ENCODE data around the gene CALN1.

CALN1 gene

DNA sequence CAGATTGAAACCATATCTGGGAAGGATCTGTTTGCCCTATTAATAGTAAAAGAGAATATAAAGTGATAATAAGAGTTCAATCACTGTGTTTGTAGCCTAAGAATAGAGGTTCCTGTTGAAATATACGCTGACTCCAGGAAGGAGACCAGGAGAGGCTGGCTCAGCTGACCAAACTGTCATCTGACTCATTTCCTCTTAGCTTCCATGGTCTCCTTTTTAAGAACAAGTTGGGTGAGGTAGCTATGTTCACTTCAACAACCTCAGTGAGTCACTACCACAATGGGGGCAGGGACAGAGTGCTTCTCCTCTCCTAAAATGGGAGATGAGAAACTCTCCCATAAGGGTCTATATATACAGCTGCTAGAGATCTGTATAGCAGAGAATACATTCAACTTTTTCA, 543.3 kb downstream of the CALN1 start:
- Histone ChIP-seq H3K36me3 (no peaks in the 10 kb centered on the region), H3K9me3 (no peaks in the 10 kb centered on the region), H3K4me2 (peak overlapping the region; percentile 55), H3K27ac (0 out of 2 replicates have a peak overlapping the region, but pooled peaks have one; percentile 10), H4K20me1 (no peaks in the 10 kb centered on the region), H3K27me3 (no peaks in the 10 kb centered on the region), H3K4me1 (peaks cover 43% of the 10 kb centered on the region), H3K9ac (no peak overlapping the region), H3K4me3 (no peak overlapping the region)
- TF ChIP-seq Cebpa-rat (IDR thresholded peaks at IDR 0.05) = no peak

GRCh38 chr7:71867626-71868025, 544.5 kb downstream of the CALN1 start:
- H3K9me3 ChIP-seq = no peaks in the 10 kb centered on the region
- H3K4me3 ChIP-seq = no peak overlapping the region
- H4K20me1 ChIP-seq = no peaks in the 10 kb centered on the region
- no peaks in the 10 kb centered on the region for H3K36me3 ChIP-seq
- H3K27ac ChIP-seq = no peak overlapping the region
- peaks cover 43% of the 10 kb centered on the region for H3K4me1 ChIP-seq
- TF ChIP-seq Cebpa-rat (IDR thresholded peaks at IDR 0.05) = no peak
- H3K9ac ChIP-seq = no peak overlapping the region
- peak overlapping the region; percentile 69 for H3K4me2 ChIP-seq
- no peaks in the 10 kb centered on the region for H3K27me3 ChIP-seq

GRCh38 chr7:71865172-71865571, 547.0 kb downstream of the CALN1 start:
- Histone ChIP-seq H3K4me1 (peaks cover 34% of the 10 kb centered on the region), H3K4me2 (no peak overlapping the region), H3K4me3 (no peak overlapping the region), H3K9ac (no peak overlapping the region), H3K27me3 (no peaks in the 10 kb centered on the region), H3K27ac (no peak overlapping the region), H3K9me3 (no peaks in the 10 kb centered on the region), H4K20me1 (no peaks in the 10 kb centered on the region), H3K36me3 (no peaks in the 10 kb centered on the region)
- TF ChIP-seq Cebpa-rat (IDR thresholded peaks at IDR 0.05) = no peak

GRCh38 chr7:71864130-71864529, 548.0 kb downstream of the CALN1 start:
- H3K4me2 ChIP-seq = no peak overlapping the region
- no peaks in the 10 kb centered on the region for H3K27me3 ChIP-seq
- no peak overlapping the region for H3K4me3 ChIP-seq
- no peaks in the 10 kb centered on the region for H4K20me1 ChIP-seq
- no peak for TF ChIP-seq Cebpa-rat (IDR thresholded peaks at IDR 0.05)
- H3K9ac ChIP-seq = no peak overlapping the region
- H3K9me3 ChIP-seq = no peaks in the 10 kb centered on the region
- no peaks in the 10 kb centered on the region for H3K36me3 ChIP-seq
- no peak overlapping the region for H3K27ac ChIP-seq
- peaks cover 32% of the 10 kb centered on the region for H3K4me1 ChIP-seq

DNA sequence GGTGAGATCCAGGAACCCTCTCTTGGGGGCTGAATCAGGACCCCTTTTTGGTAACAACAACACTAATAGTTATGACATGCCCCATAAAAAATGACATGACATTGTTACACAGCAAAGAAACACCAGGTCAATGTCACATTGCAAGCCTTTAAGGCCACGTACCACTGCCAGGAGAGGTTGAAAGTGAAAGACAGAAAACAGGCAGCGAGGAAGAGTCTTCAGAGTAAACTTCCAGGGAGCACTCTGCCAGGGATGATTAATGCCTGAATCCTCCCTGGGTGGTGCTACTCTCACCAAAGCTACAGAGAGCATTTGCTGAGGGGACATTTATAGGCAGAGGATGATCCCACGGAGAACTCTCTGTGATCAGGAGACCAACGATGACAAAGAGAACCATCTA, 551.6 kb downstream of the CALN1 start:
- no peak overlapping the region for H3K9ac ChIP-seq
- no peaks in the 10 kb centered on the region for H3K27me3 ChIP-seq
- H4K20me1 ChIP-seq = no peaks in the 10 kb centered on the region
- H3K4me1 ChIP-seq = 0 out of 2 replicates have a peak, but pooled peaks cover 4% of the 10 kb centered on the region
- no peaks in the 10 kb centered on the region for H3K36me3 ChIP-seq
- no peak overlapping the region for H3K27ac ChIP-seq
- H3K4me2 ChIP-seq = no peak overlapping the region
- H3K4me3 ChIP-seq = no peak overlapping the region
- no peaks in the 10 kb centered on the region for H3K9me3 ChIP-seq
- TF ChIP-seq Cebpa-rat (IDR thresholded peaks at IDR 0.05) = no peak

GRCh38 chr7:71857338-71857737, 554.8 kb downstream of the CALN1 start:
- Histone ChIP-seq H3K36me3 (no peaks in the 10 kb centered on the region), H3K9ac (no peak overlapping the region), H3K27ac (no peak overlapping the region), H3K9me3 (no peaks in the 10 kb centered on the region), H3K27me3 (no peaks in the 10 kb centered on the region), H4K20me1 (no peaks in the 10 kb centered on the region), H3K4me1 (no peaks in the 10 kb centered on the region), H3K4me3 (no peak overlapping the region), H3K4me2 (no peak overlapping the region)
- no peak for TF ChIP-seq Cebpa-rat (IDR thresholded peaks at IDR 0.05)

GRCh38 chr7:71854546-71855397, 557.4 kb downstream of the CALN1 start:
- H3K36me3 ChIP-seq = no peaks in the 10 kb centered on the region
- no peak overlapping the region for H3K27ac ChIP-seq
- no peaks in the 10 kb centered on the region for H3K27me3 ChIP-seq
- no peak overlapping the region for H3K4me2 ChIP-seq
- H3K4me3 ChIP-seq = no peak overlapping the region
- H4K20me1 ChIP-seq = no peaks in the 10 kb centered on the region
- no peaks in the 10 kb centered on the region for H3K9me3 ChIP-seq
- no peak overlapping the region for H3K9ac ChIP-seq
- no peak for TF ChIP-seq Cebpa-rat (IDR thresholded peaks at IDR 0.05)
- no peaks in the 10 kb centered on the region for H3K4me1 ChIP-seq

DNA sequence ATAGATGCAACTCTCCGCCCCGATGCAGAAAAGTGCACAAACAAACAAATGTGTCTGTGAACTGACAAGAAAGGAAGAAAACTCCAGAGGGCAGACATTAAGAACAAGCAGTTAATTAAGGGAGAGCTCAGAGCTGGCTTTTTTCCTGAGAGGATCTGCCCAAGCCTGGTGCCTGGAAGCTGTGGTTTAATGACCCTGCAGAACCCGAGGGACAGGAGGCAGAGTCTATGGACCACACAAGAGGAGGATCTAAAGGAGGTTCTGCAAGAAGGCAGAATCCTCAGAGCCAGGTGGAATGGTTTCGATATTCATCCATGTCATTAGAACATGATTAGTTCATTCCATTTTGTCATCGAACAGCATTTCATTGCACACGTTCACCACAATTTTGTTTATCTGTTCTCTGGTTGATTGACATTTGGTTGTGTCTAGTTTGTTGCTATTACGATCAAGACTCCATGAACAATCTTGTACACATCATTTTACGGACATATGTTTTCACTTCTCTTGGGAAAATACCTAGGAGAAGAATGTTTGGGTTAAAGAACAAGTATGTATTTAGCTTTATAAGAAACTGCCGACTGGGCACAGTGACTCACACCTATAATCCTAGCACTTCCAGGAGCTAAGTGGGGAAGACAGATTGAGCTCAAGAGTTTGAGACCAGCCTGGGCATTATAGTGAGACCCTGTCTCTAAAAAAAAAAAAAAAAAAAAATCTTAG, 560.2 kb downstream of the CALN1 start:
- no peaks in the 10 kb centered on the region for H4K20me1 ChIP-seq
- H3K27ac ChIP-seq = no peak overlapping the region
- H3K9me3 ChIP-seq = peaks cover 7% of the 10 kb centered on the region
- H3K4me1 ChIP-seq = peaks cover 4% of the 10 kb centered on the region; the same call in 1 of the 2 replicates
- no peaks in the 10 kb centered on the region for H3K36me3 ChIP-seq
- TF ChIP-seq Cebpa-rat (IDR thresholded peaks at IDR 0.05) = no peak
- no peaks in the 10 kb centered on the region for H3K27me3 ChIP-seq
- no peak overlapping the region for H3K4me3 ChIP-seq
- no peak overlapping the region for H3K4me2 ChIP-seq
- no peak overlapping the region for H3K9ac ChIP-seq

DNA sequence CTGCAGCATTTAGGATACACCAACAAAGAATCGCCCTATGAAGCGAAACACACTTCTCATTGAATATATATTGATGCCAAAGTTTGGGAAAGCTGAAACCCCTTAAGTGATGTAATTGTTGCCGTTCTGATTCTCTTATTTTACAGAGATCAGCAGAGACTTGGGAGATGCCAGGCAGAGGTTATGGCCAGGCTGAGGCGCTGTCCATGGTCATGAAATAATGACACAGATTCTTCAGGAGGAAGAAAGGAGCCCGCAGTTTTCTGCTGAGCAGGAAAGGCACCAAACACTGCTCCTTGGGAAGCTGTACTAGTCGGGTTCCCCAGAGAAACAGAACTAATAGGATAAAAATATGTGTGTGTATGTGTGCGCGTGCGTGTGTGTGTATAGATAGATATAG, 566.0 kb downstream of the CALN1 start:
- Histone ChIP-seq H3K9me3 (peaks cover 7% of the 10 kb centered on the region), H3K9ac (no peak overlapping the region), H4K20me1 (no peaks in the 10 kb centered on the region), H3K4me2 (no peak overlapping the region), H3K27me3 (no peaks in the 10 kb centered on the region), H3K4me1 (peaks cover 15% of the 10 kb centered on the region), H3K36me3 (no peaks in the 10 kb centered on the region), H3K4me3 (no peak overlapping the region), H3K27ac (no peak overlapping the region)
- TF ChIP-seq Cebpa-rat (IDR thresholded peaks at IDR 0.05) = no peak

GRCh38 chr7:71843676-71844075, 568.5 kb downstream of the CALN1 start:
- no peaks in the 10 kb centered on the region for H3K27me3 ChIP-seq
- H3K27ac ChIP-seq = no peak overlapping the region
- H3K9ac ChIP-seq = no peak overlapping the region
- H3K36me3 ChIP-seq = no peaks in the 10 kb centered on the region
- TF ChIP-seq Cebpa-rat (IDR thresholded peaks at IDR 0.05) = no peak
- H4K20me1 ChIP-seq = no peaks in the 10 kb centered on the region
- 0 out of 2 replicates have a peak overlapping the region, but pooled peaks have one; percentile 10 for H3K4me2 ChIP-seq
- H3K4me1 ChIP-seq = peaks cover 15% of the 10 kb centered on the region
- peaks cover 7% of the 10 kb centered on the region for H3K9me3 ChIP-seq
- no peak overlapping the region for H3K4me3 ChIP-seq

All from BLaER1 (cell line).